ENCODE results near the gene RAD18.

GRCh38 chr3:8978551-8978950 is 15.3 kb upstream of the RAD18 start:
- TF ChIP-seq CTCF (IDR thresholded peaks at IDR 0.05) (no peak), POLR2A (IDR thresholded peaks at IDR 0.05) (no peak), POLR2AphosphoS5 (IDR thresholded peaks at IDR 0.05) (no peak)
